Activated CD8-positive, alpha-beta T cell treated with anti-CD3 and anti-CD28 coated beads for 36 hours (primary cell): Measurements from ENCODE around the gene PRKG1. TPM values are rescaled to one million over a fixed set of nuclear protein-coding genes. Genes with fewer than 3 reads are reported as not detected.

ENCODE experiments used
- ATAC-seq: fragments of 200-7000 bp; cut with Tn5 transposase; one replicate; pipeline ENCODE4 v1.10.0; 2021; ENCODE audit warnings: mild to moderate bottlenecking, moderate library complexity
- CTCF ChIA-PET: fragments of 350-600 bp; sonication (Branson Sonifier 250); formaldehyde crosslinking; loops from one replicate; lab custom pipeline; 2021; ENCODE audit warnings: antibody characterized with exemption; lab: Charles Lee
- POLR2A ChIA-PET: fragments of 350-600 bp; sonication (Branson Sonifier 250); formaldehyde crosslinking; loops from one replicate; lab custom pipeline; 2021; ENCODE audit warnings: antibody characterized with exemption; lab: Charles Lee
- DNase-seq: peaks from one replicate; pipeline ENCODE4 v3.0.0-alpha.2; 2020
- H3K27ac Mint-ChIP-seq: one replicate; pipeline ENCODE4 v1.8.0; 2021; ENCODE audit warnings: mild to moderate bottlenecking, mixed read lengths
- H3K27me3 Mint-ChIP-seq: one replicate; pipeline ENCODE4 v1.8.0; 2021; ENCODE audit warnings: mixed read lengths
- H3K36me3 Mint-ChIP-seq: one replicate; pipeline ENCODE4 v1.8.0; 2021; ENCODE audit warnings: low read depth, mixed read lengths
- H3K4me1 Mint-ChIP-seq: one replicate; pipeline ENCODE4 v1.8.0; 2021; ENCODE audit warnings: low read depth, mixed read lengths
- H3K4me3 Mint-ChIP-seq: one replicate; pipeline ENCODE4 v1.8.0; 2021; ENCODE audit warnings: mild to moderate bottlenecking, moderate library complexity, mixed read lengths
- H3K9me3 Mint-ChIP-seq: one replicate; pipeline ENCODE4 v1.8.0; 2021; ENCODE audit warnings: mixed read lengths
- intact Hi-C: fragments of 100-400 bp; cut with micrococcal nuclease; formaldehyde crosslinking; loops from one replicate; pipeline ENCODE4 v1.10.0; 2022
- total RNA-seq, 2 experiments: library from RNA; stranded (reverse); gene quantifications; one replicate each; pipeline ENCODE4 v1.2.3, GENCODE V29; 2021
- TF ChIP-seq, protein P1 (sequence below): fragments of 200-600 bp; IDR thresholded peaks from one replicate; pipeline ENCODE4 v1.8.0; 2022; ENCODE audit warnings: antibody characterized with exemption, mild to moderate bottlenecking

Gene PRKG1
- total RNA-seq, 2 experiments from 2014 or later = not detected

DNA sequence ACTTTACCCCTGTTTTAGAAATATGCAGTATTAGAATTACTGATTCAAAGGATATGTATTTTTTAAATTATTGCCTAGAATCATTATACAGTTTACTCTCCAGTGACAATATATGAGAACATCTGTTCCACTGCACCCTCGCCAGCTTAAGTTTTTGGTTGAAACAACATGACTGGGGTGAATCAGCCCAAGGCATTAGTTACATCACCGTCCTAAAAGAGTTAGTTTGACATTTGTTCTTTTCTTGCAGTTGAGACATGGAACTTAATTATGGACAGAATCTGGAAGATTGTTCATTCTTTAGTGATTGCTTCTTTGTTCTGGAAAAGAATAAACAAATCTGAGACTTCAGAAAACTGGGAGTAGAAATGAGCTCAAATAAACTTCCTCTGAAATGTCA is 1072.5 kb downstream of the PRKG1 start:
- TF ChIP-seq, protein P1, sequence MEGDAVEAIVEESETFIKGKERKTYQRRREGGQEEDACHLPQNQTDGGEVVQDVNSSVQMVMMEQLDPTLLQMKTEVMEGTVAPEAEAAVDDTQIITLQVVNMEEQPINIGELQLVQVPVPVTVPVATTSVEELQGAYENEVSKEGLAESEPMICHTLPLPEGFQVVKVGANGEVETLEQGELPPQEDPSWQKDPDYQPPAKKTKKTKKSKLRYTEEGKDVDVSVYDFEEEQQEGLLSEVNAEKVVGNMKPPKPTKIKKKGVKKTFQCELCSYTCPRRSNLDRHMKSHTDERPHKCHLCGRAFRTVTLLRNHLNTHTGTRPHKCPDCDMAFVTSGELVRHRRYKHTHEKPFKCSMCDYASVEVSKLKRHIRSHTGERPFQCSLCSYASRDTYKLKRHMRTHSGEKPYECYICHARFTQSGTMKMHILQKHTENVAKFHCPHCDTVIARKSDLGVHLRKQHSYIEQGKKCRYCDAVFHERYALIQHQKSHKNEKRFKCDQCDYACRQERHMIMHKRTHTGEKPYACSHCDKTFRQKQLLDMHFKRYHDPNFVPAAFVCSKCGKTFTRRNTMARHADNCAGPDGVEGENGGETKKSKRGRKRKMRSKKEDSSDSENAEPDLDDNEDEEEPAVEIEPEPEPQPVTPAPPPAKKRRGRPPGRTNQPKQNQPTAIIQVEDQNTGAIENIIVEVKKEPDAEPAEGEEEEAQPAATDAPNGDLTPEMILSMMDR = no peak
- no peak for DNase-seq
- H3K4me3 Mint-ChIP-seq = no peak overlapping the region
- no peaks in the 10 kb centered on the region for H3K9me3 Mint-ChIP-seq
- intact Hi-C loops = no loop called here
- CTCF ChIA-PET = no interaction called here
- ATAC-seq = no peak
- no peaks in the 10 kb centered on the region for H3K27me3 Mint-ChIP-seq
- H3K27ac Mint-ChIP-seq = no peak overlapping the region
- POLR2A ChIA-PET = no interaction called here
- no peaks in the 10 kb centered on the region for H3K36me3 Mint-ChIP-seq
- H3K4me1 Mint-ChIP-seq = no peaks in the 10 kb centered on the region

DNA sequence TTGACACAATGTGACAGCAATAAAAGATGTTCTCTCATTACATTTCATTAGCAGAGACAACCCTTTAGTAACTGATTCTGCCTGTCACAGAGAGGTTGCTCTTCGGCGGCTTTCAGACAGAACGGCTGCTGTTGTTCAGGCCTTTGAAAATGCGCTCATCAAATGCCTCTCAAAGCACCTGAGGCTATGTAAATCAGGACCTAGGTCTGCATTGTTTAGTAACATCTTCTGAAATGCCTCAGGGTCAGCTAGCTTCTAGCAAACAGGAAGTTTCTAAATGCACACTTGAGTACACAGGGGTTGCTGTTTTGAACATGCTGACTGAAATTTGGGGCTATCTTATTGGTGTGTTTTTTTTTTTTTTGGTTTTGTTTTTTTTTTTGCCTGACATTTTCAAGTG is 1096.5 kb downstream of the PRKG1 start:
- H3K9me3 Mint-ChIP-seq = peaks cover 2% of the 10 kb centered on the region
- H3K36me3 Mint-ChIP-seq = no peaks in the 10 kb centered on the region
- TF ChIP-seq, protein P1 = no peak
- H3K27ac Mint-ChIP-seq = no peak overlapping the region
- no peaks in the 10 kb centered on the region for H3K27me3 Mint-ChIP-seq
- CTCF ChIA-PET = no interaction called here
- ATAC-seq = no peak
- DNase-seq = no peak
- H3K4me1 Mint-ChIP-seq = no peaks in the 10 kb centered on the region
- intact Hi-C loops = no loop called here
- H3K4me3 Mint-ChIP-seq = no peak overlapping the region
- POLR2A ChIA-PET = no interaction called here

DNA sequence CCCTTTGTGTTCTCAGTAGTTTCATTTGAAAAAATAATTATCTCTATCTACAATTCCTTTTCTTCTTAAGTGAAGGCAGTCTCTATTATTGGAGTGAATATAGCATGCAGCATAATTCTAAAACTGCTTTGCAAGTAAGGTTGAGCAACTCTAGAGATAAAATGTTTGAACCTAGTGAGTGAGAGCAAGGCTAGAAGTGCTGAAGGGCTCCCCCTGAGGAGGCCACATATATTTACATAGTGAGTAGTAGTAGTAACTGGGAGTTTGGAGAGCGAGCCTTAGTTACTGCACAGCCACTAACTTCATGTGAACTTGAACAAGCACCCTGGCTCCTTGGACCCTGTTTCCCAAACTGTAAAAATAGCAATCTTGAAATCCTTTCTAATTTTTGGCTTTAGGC is 1098.3 kb downstream of the PRKG1 start:
- intact Hi-C loops = no loop called here
- ATAC-seq = no peak
- TF ChIP-seq, protein P1 = no peak
- ChIA-PET CTCF (no interaction called here), POLR2A (no interaction called here)
- Mint-ChIP-seq H3K4me1 (no peaks in the 10 kb centered on the region), H3K9me3 (peaks cover 3% of the 10 kb centered on the region), H3K27me3 (no peaks in the 10 kb centered on the region), H3K27ac (no peak overlapping the region), H3K36me3 (no peaks in the 10 kb centered on the region), H3K4me3 (no peak overlapping the region)
- no peak for DNase-seq

DNA sequence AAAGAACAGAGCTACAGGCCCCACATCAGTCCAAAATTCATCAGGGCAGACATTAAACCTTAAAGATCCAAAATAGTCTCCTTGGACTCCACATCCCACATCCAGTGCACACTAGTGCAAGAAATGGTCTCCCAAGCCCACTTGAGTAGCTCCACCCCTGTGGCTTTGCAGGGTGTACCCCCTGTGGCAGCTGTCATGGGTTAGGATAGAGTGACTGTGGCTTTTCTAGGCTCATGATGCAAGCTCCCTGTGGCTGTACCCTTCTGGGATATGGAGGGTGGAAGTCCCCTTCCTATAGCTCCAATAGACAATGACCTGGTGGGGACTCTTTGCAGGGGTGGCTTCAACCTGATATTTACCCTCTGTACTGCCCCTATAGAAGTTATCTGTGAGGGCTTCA is 1111.0 kb downstream of the PRKG1 start:
- ChIA-PET POLR2A (no interaction called here), CTCF (no interaction called here)
- no peak for DNase-seq
- Mint-ChIP-seq H3K36me3 (no peaks in the 10 kb centered on the region), H3K9me3 (peaks cover 3% of the 10 kb centered on the region), H3K4me1 (no peaks in the 10 kb centered on the region), H3K27me3 (peaks cover 2% of the 10 kb centered on the region), H3K27ac (no peak overlapping the region), H3K4me3 (no peak overlapping the region)
- intact Hi-C loops = no loop called here
- ATAC-seq = no peak
- TF ChIP-seq, protein P1 = no peak

DNA sequence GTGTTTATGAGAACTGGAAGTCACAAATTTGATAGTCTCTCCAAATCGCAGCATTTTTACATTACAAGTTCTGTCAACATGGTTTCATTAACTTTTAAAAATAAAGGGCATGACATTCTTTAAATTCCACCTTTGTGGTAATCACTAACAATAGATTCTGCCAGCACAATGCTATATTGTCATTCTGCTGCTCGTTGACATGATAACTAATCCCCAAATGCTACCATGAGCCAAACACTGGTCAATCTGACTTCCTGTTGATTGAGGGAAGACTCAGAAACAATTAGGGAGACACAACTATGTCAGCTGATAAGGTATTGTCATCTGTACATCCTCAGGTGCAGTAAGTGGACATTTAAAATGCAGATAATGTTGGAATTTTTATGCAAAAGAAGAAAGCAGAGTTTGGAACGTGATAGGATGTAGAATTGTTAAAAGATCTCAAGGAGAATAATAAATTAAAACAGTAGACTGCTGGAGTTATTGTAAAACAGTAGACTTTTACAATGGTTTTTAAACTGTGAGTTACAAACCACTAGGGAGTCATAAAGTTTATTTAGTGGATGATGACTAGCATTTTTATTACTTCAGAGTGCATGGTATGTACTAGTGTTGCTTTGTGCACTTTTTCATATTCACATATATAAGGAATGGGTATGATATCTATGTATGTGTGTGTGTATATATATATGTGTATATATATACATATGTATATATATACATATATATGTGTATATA is 1113.4 kb downstream of the PRKG1 start:
- Mint-ChIP-seq H3K36me3 (no peaks in the 10 kb centered on the region), H3K4me1 (no peaks in the 10 kb centered on the region), H3K9me3 (no peaks in the 10 kb centered on the region), H3K27ac (no peak overlapping the region), H3K27me3 (peaks cover 1% of the 10 kb centered on the region), H3K4me3 (no peak overlapping the region)
- ChIA-PET CTCF (no interaction called here), POLR2A (no interaction called here)
- TF ChIP-seq, protein P1 = no peak
- intact Hi-C loops = no loop called here
- no peak for ATAC-seq
- no peak for DNase-seq
